Chondrocyte (in vitro differentiated cells): ENCODE measurements around the gene MANBA. TPM values are rescaled to one million over a fixed set of nuclear protein-coding genes. Genes with fewer than 3 reads are reported as not detected.

ENCODE experiments used
- DNase-seq: peaks from one replicate; pipeline ENCODE4 v3.0.0; 2021; ENCODE audit warnings: mixed read lengths, low spot score
- H3K27ac Mint-ChIP-seq: one replicate; pipeline ENCODE4 v1.8.0; 2021; ENCODE audit warnings: mild to moderate bottlenecking, moderate library complexity, mixed read lengths; ENCODE audit not compliant: unreplicated experiment
- H3K27me3 Mint-ChIP-seq: 2 replicates; pipeline ENCODE4 v1.8.0; 2021; ENCODE audit warnings: low read depth, mixed read lengths
- H3K36me3 Mint-ChIP-seq: 2 replicates; pipeline ENCODE4 v1.8.0; 2021; ENCODE audit warnings: low read depth, mixed read lengths
- H3K4me1 Mint-ChIP-seq: 2 replicates; pipeline ENCODE4 v1.8.0; 2021; ENCODE audit warnings: low read depth, mild to moderate bottlenecking, mixed read lengths
- H3K4me3 Mint-ChIP-seq: one replicate; pipeline ENCODE4 v1.8.0; 2021; ENCODE audit warnings: mild to moderate bottlenecking, moderate library complexity, mixed read lengths; ENCODE audit not compliant: unreplicated experiment
- H3K9me3 Mint-ChIP-seq: 2 replicates; pipeline ENCODE4 v1.8.0; 2021; ENCODE audit warnings: low read depth, mixed read lengths
- long read RNA-seq: library from polyadenylated mRNA; stranded (forward); transcript quantifications from one replicate; pipeline ENCODE4 v2.0.0, GENCODE V29; 2021
- total RNA-seq: library from RNA; stranded (reverse); gene quantifications from 3 replicates; pipeline ENCODE4 v1.2.1, GENCODE V29; 2021
- TF ChIP-seq, protein P1 (sequence below): fragments of 200-600 bp; sonication (generic); IDR thresholded peaks from 2 replicates; pipeline ENCODE4 v1.5.0; 2021; ENCODE audit warnings: antibody characterized with exemption, mild to moderate bottlenecking, moderate library complexity

MANBA gene
- 34.9 to 38.5 TPM (median 36.9 TPM) in 3 replicates for total RNA-seq
- long read RNA-seq, transcript MANBA-201 (17 exons, 3,361 nt) = major isoform, 83 of 96 reads
- long read RNA-seq, partial matches to known transcripts = 4 of 96 reads
- long read RNA-seq, other reads (novel, unspliced or antisense) = 7 of 96 reads

DNA sequence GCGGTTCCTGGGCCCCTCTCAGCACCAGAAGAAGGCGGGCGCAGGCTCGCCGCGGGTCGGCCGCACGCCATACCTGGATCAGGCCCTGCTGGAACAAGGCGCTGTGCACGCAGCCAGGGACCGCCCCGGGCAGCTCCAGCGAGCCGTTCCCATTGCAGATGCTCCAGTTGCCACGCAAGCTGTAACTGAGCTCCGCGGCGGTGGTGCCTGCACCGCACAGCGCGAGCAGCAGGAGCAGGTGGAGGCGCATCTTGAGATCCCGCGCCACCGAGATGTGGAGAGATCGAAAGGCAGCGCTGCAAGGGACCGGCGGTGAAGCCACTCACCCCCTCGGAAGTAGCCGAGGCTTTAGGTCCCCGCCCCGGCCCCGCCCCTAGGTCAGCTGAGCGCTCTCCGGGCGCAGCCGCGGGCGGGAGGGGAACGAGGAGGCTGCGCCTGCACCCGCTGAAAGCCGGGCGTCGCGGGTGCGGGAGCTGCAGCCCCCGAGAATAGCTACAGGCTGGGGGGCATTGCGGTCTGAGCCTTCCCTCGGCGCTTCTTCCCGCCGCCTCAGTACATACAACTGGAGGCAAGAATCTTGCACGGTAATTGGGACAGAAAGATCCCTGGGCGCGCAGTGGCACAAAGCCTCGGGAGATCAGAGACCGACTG is at the start of gene MANBA:
MANBA (minus strand) TSS at position 324 of the 651 bp plus-strand sequence; CDS start at position 250, 74 bp downstream.
- peak within 1 kb of the TSS; percentile 85 for H3K27ac Mint-ChIP-seq
- H3K36me3 Mint-ChIP-seq = no peaks in the 10 kb centered on the region
- peak; percentile 93 for DNase-seq
- peak within 1 kb of the TSS; percentile 87 for H3K4me3 Mint-ChIP-seq
- H3K4me1 Mint-ChIP-seq = peaks cover 36% of the 10 kb centered on the region
- no peaks in the 10 kb centered on the region for H3K9me3 Mint-ChIP-seq
- no peaks in the 10 kb centered on the region for H3K27me3 Mint-ChIP-seq
- TF ChIP-seq, protein P1, sequence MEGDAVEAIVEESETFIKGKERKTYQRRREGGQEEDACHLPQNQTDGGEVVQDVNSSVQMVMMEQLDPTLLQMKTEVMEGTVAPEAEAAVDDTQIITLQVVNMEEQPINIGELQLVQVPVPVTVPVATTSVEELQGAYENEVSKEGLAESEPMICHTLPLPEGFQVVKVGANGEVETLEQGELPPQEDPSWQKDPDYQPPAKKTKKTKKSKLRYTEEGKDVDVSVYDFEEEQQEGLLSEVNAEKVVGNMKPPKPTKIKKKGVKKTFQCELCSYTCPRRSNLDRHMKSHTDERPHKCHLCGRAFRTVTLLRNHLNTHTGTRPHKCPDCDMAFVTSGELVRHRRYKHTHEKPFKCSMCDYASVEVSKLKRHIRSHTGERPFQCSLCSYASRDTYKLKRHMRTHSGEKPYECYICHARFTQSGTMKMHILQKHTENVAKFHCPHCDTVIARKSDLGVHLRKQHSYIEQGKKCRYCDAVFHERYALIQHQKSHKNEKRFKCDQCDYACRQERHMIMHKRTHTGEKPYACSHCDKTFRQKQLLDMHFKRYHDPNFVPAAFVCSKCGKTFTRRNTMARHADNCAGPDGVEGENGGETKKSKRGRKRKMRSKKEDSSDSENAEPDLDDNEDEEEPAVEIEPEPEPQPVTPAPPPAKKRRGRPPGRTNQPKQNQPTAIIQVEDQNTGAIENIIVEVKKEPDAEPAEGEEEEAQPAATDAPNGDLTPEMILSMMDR = peak; percentile 4

DNA sequence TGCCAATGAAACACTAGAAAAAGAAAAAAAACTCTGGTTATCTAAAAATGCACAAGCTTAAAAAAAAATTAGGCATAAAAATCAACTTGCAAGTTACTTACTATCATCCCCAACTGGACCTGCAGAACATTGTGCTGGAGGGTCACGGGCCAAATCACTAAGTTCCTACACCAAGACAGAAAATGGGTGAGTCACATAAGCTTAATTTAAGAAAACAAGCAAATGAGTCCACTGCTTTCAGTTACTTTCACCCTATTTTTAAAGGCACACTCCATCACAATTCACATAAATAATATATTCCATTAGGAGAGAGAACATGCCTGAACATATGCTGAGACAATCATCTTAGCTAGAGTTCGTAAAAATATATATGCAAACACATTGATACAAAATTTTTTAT is 48.9 kb upstream of the MANBA start:
- H3K9me3 Mint-ChIP-seq = no peaks in the 10 kb centered on the region
- peak overlapping the region; percentile 42 for H3K27ac Mint-ChIP-seq
- TF ChIP-seq, protein P1 = no peak
- peaks cover 65% of the 10 kb centered on the region for H3K4me1 Mint-ChIP-seq
- no peak for DNase-seq
- H3K4me3 Mint-ChIP-seq = no peak overlapping the region
- no peaks in the 10 kb centered on the region for H3K27me3 Mint-ChIP-seq
- H3K36me3 Mint-ChIP-seq = peaks cover 7% of the 10 kb centered on the region

DNA sequence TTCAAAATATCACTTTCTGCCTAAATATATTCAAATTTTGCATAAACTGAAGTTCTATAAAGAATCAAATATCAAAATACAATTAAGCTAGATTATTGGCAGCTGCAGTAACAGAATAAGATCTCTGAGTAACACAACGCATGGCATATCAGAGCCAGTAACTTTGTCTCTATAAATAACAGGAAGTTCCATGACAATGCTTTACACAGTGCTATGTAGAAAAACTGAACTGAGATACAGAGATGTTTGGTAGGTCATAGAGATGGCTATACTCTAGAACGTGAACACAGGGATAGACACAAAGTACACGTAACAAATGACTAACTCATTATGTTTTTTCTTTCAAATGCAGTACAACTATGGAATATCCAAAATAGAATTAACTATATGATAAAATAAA is 48.4 kb upstream of the MANBA start:
- Mint-ChIP-seq H3K36me3 (peaks cover 7% of the 10 kb centered on the region), H3K4me3 (no peak overlapping the region), H3K27me3 (no peaks in the 10 kb centered on the region), H3K27ac (peak overlapping the region; percentile 64), H3K4me1 (peaks cover 61% of the 10 kb centered on the region), H3K9me3 (no peaks in the 10 kb centered on the region)
- DNase-seq = no peak
- TF ChIP-seq, protein P1 = no peak

DNA sequence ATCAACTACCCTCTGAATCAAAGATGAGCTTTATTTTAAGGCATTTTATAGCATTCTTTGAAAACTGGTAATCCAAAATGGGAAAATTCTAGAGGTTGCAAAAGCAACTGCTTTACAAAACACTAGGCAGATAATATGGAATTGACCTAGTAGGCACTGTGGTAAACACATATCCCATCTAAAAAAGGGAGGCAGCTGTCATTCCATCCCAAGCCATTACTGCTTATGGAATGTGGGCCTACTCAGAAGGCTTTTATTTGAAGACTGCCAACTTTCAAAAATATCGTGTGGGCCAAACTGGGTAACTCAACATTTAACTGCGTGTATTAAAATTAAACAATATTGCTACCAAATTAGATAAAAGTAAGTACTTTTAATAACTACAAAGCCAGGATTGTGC is 47.2 kb upstream of the MANBA start:
- Mint-ChIP-seq H3K27me3 (no peaks in the 10 kb centered on the region), H3K4me1 (peaks cover 51% of the 10 kb centered on the region), H3K27ac (peak overlapping the region; percentile 27), H3K36me3 (peaks cover 12% of the 10 kb centered on the region), H3K4me3 (no peak overlapping the region), H3K9me3 (no peaks in the 10 kb centered on the region)
- TF ChIP-seq, protein P1 = no peak
- DNase-seq = no peak

DNA sequence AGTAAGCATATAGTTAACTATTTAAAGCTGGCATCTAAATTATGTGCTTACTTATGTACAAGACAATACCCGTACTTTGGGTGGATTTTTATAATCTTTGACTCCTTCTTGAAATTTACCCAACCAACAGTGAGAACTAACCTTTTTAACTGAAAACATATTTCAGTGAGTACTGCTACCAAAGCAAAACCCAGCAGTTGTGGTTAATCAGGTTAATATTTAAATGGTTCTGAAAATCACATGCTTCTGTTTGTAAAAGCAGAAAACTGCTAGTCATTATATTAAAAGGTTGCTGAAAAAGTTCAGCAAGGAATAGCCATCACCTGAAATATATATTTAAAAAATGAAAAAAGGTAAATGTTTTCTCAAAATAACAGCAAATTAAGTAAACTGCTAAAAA is 46.6 kb upstream of the MANBA start:
- Mint-ChIP-seq H3K4me3 (no peak overlapping the region), H3K4me1 (peaks cover 47% of the 10 kb centered on the region), H3K36me3 (peaks cover 12% of the 10 kb centered on the region), H3K9me3 (no peaks in the 10 kb centered on the region), H3K27me3 (no peaks in the 10 kb centered on the region), H3K27ac (peak overlapping the region; percentile 8)
- DNase-seq = no peak
- TF ChIP-seq, protein P1 = no peak
